HuH-7.5 (cell line): ENCODE results near the gene INTS3.
"Not testable (repeated sequence)": the region's sequence is repeated elsewhere in the genome, so short reads cannot be mapped to it uniquely, and the experiment has no call there.

Experiments used
- DNase-seq: peaks from one replicate; pipeline ENCODE4 v3.0.0; 2011; ENCODE audit warnings: low spot score

The INTS3 gene

GRCh38 chr1:153778051-153778823 is 50.4 kb downstream of the INTS3 start:
- no peak for DNase-seq

DNA sequence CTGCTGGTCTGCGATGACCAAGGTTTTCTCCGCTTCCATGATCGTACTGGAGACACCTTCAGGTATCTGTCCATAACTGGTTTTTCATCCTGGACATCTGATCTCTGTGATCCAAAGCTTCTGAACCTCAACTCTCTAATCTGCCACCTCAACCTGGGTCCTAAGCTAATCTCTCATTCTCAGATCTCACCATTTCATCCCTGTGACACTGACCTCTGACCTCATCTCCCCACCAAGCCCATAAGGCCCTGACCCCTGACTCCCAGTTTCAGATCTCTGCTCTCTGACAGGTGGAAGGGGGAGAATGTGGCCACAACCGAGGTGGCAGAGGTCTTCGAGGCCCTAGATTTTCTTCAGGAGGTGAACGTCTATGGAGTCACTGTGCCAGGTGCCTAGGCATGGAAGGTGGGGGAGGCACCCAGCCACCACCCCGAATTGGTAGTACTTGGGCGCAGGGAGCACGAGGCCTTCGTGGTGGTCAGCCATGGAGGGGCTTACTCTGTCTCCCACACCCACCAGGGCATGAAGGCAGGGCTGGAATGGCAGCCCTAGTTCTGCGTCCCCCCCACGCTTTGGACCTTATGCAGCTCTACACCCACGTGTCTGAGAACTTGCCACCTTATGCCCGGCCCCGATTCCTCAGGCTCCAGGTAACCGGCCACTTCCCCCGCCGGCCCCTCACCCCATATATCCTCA is 51.1 kb downstream of the INTS3 start:
- no peak for DNase-seq

DNA sequence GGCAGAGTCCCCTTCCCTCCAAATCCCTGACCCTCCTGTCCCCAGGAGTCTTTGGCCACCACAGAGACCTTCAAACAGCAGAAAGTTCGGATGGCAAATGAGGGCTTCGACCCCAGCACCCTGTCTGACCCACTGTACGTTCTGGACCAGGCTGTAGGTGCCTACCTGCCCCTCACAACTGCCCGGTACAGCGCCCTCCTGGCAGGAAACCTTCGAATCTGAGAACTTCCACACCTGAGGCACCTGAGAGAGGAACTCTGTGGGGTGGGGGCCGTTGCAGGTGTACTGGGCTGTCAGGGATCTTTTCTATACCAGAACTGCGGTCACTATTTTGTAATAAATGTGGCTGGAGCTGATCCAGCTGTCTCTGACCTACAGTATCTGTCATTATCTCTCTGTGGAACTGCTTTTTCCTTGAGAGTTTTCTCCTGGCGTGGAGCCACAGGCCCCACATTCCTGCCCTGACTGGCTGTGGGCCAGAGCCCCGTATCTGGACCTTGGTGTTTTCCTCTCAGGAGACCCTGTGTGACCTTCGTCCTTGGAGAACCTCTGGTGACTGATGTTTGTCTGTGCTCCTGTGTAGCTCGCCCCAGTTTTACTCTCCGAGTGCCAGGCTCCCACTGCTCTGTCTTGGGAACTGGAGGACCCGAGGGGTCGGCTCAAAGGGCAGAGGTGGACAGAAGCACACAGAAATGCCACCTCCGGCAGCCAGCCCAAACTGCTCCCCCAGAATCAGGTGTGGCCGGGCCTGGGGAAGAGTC is 52.1 kb downstream of the INTS3 start:
- DNase-seq, result no peak

DNA sequence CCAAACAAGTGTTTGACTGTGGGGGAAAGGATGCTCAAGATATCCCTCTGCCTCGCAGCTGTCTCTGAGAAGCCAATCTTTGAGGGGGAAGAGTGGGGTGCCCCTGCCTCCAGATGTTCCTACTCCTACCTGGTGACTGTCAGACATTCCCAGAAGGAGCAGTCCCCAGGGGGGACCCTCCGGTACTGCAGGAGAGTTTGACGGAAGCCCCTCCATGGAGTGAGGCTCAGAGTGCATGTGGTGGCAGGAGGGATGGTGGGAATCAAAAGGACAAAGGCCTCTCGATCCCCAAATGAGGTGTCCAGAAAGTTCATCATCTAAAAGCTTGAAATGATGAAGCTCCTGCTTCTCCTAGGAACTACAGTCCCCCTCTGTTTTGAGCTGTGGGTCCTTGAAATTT is 52.7 kb downstream of the INTS3 start:
- DNase-seq, result no peak

GRCh38 chr1:153782648-153783047 is 54.8 kb downstream of the INTS3 start:
- DNase-seq, result not testable (repeated sequence)

DNA sequence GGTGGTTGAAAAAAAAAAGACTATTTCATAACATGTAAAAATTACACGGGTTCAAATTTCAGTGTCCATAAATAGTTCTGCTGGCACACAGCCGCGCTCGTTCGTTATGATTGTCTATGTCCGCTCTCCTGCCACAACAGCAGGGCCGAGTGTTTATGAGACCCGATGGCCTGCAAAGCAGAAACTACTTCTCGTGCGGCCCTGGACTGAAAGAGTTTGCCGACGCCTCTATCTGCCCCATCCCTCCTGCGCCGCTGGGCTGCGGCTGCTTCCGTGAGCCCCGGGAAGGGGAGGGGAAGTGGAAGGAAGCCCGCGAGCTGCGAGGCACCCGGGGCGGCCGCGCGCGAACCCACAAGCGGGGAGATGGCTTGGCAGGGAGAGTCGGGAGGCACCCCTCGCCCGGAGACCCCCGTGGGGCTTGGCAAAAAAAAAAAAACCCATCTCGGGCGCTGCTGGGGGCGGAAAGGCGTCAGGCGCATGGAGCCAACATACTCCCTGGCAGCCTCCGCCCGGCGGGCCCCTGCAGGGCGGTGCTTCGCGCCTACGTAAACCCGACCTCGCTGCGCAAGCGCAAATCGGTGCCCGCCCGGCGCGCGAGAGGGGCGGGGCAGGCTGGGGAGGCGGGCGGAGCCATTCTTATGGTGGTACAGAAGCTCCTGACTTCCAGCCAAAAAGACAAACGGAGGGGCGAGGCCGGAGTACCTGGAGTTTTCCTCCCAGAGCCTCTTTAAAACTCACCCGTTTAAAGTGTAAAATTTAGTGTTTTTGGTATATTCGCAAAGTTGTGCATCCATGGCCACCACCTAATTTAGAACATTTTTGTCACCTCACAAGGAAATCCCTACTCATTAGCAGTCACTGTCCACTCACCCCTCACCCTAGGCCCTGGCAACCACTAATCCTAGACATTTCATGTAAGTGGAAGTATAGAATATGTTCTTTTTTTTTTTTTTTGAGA is 55.7 kb downstream of the INTS3 start:
- DNase-seq, result peak; percentile 98

- DNase-seq, result no peak
Observed at GRCh38 chr1:153786038-153786790, 58.4 kb downstream of the INTS3 start.

DNA sequence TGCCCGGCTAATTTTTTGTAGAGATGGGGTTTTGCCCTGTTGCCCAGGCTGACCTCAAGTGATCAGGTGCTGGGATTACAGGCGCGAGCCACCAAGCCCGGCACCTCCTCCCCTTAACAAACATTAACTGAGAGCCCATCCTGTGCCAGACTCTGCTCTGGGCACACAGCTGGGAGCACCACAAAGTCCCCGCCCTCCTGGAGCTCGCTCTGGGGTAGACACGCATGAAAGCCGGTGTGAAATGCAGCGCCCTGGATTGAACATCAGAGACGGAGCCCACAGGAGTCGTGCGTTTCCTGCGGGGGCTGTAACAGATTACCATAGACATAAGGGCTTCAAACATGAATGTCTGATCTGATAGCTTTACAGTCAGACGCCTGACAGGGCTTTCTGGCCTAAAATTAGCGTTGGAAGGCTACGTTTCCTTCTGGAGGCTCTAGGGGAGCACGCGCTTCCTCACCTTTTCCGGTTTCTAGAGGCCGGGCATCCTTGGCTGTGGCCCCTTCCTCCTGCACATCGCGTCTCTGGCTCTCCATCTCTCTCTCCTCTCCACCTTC is 61.7 kb downstream of the INTS3 start:
- no peak for DNase-seq

- no peak for DNase-seq
Observed at GRCh38 chr1:153790313-153790965, 62.6 kb downstream of the INTS3 start.

DNA sequence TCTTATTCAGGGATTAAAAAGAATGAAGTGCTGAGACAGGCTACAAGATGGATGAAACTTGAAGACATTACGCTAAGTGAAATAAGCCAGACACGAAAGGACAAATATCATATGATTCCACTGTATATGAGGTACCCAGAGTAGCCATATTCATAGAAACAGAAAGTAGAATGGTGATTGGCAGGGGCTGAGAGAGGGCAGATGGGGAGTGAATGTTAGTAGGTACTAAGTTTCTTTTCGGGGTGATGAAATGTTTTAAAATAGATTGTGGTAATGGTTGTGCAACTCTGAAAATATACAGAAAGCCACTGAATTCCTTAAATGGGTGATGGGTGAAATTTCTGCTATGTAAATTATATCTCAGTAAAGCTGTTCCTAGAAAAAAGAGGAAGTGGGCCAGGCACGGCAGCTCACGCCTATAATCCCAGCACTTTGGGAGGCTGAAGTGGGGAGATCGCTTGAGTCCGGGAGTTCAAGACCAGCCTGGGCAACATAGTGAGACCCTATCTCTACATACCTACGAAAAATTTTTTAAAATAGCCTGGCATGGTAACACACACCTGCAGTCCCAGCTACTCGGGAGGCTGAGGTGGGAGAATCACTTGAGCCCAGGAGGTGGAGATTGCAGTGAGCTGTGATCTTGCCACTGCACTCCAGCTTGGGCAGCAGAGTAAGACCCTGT is 63.3 kb downstream of the INTS3 start:
- DNase-seq, result no peak

GRCh38 chr1:153791648-153792253 is 63.9 kb downstream of the INTS3 start:
- no peak for DNase-seq

GRCh38 chr1:153792631-153793041 is 64.8 kb downstream of the INTS3 start:
- DNase-seq, result no peak

GRCh38 chr1:153793261-153793972 is 65.6 kb downstream of the INTS3 start:
- DNase-seq, result no peak

DNA sequence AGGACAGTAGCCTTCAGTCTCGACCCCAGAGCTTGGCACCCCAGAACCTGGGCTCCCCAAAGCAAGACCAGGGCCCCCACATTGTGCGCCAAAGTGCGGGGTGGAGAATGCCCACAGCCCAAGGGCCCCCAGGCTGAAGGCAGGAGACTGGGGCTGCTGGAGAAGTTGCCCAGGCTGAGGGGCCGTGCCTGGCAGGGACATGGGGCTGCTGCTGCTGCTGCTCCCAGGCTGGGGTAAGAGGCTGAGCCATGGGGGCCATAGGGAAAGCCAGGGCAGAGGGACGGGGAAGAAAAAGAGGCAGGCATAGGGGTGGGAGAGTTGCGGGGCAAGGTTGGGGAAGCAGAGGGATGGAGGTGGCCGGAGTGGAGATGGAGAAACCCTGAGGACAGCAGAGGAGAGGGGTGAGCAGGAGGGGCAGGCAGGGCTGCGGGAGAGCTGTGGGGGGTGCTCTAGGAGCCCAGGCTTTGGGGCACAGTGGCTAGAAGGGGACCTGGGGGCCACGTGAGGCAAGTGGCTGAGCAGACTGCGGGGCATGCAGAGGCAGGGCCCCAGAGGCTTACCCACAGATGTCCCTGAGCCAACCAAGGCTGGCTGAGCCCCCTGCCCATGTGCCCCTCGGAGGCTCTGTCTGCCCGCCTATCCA is 66.2 kb downstream of the INTS3 start:
- DNase-seq, result no peak

DNA sequence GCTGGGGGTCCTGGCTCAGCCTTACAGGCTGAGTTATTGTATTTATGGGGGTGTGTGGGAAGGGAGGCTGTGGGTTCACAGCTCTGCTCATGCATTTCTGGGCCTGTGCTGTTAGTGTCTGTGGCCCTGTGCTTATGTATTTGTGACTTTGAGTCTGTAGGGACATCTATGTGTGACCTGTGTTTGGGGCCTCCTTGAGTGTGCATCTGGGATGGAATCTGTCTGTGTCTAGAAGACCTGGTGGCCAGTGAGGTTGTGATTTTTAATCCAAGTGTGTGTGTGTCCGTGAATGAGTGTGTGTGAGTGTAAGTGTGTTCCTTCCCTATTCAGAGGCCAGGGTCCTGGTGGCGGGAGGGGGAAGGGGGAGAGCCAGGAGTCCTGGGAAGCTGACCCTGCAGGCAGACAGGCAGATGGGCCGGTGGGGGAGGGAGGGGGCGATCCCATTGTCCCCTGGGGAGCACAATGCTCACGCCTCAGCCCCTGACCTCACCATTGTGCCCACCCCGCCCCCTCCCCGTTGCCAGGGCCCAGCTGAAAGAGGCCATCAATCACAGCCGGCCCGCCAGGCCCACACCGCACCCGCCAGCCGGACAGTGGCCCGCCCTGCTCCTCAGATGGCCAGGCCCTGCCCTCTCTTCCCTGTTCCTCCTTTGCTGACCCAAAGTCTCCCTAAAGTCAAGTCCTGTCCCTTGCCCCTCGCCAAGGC is 66.9 kb downstream of the INTS3 start:
- no peak for DNase-seq

DNA sequence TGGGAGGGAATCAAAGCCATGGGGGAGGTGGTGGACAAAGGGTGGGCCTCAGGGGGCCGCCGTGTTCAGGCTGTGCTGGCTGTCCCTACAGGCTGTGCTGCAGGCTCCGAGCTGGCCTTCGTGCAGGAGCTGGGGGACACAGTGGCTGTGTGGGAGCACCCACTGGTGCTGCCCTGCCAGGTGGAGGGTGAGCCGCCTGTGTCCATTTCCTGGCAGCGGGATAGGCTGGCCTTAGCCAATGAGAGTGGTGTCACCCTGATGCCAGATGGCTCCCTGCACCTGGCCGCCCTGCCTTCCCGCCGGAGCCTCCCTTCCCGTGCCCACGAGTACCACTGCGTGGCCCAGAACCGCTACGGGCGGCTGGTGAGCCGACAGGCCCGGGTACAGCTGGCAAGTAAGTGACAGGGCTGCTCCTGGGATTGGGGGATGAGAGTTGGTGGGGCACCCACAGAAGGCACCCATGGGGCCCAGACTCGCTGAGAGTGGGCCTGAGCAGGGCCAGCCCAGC is 67.5 kb downstream of the INTS3 start:
- DNase-seq, result no peak
